ENCODE data around the gene MAMLD1.

The MAMLD1 gene

GRCh38 chrX:150506020-150506419 lies 142.9 kb downstream of the MAMLD1 start:
- DNase-seq: no peak

- no peak for DNase-seq
These were observed 143.4 kb downstream of the MAMLD1 start for GRCh38 chrX:150506486-150506885.

GRCh38 chrX:150507251-150507856 lies 144.2 kb downstream of the MAMLD1 start:
- no peak for DNase-seq

GRCh38 chrX:150508018-150508417 lies 144.9 kb downstream of the MAMLD1 start:
- DNase-seq: no peak

GRCh38 chrX:150508451-150509367 lies 145.6 kb downstream of the MAMLD1 start:
- DNase-seq: no peak

GRCh38 chrX:150509703-150510102 lies 146.6 kb downstream of the MAMLD1 start:
- DNase-seq: no peak

GRCh38 chrX:150512461-150512901 lies 149.4 kb downstream of the MAMLD1 start:
- DNase-seq: no peak

GRCh38 chrX:150513544-150513943 lies 150.4 kb downstream of the MAMLD1 start:
- no peak for DNase-seq

- DNase-seq: no peak
These were observed 151.3 kb downstream of the MAMLD1 start for GRCh38 chrX:150514462-150514861.

GRCh38 chrX:150515801-150516200 lies 152.7 kb downstream of the MAMLD1 start:
- DNase-seq: no peak

- no peak for DNase-seq
These were observed 154.3 kb downstream of the MAMLD1 start for GRCh38 chrX:150517303-150517910.

- no peak for DNase-seq
These were observed 159.4 kb downstream of the MAMLD1 start for GRCh38 chrX:150522494-150522893.

GRCh38 chrX:150525061-150525919 lies 162.2 kb downstream of the MAMLD1 start:
- DNase-seq: no peak

- no peak for DNase-seq
These were observed 163.6 kb downstream of the MAMLD1 start for GRCh38 chrX:150526692-150527091.

- DNase-seq: no peak
These were observed 164.0 kb downstream of the MAMLD1 start for GRCh38 chrX:150527108-150527507.

GRCh38 chrX:150529587-150529986 lies 166.5 kb downstream of the MAMLD1 start:
- DNase-seq: no peak

GRCh38 chrX:150530821-150531220 lies 167.7 kb downstream of the MAMLD1 start:
- no peak for DNase-seq

- DNase-seq: no peak
These were observed 168.3 kb downstream of the MAMLD1 start for GRCh38 chrX:150531467-150531866.

- no peak for DNase-seq
These were observed 170.7 kb downstream of the MAMLD1 start for GRCh38 chrX:150533863-150534262.

- DNase-seq: no peak
These were observed 173.5 kb downstream of the MAMLD1 start for GRCh38 chrX:150536455-150537116.

- DNase-seq: no peak
These were observed 174.7 kb downstream of the MAMLD1 start for GRCh38 chrX:150537851-150538250.

GRCh38 chrX:150540965-150541364 lies 177.8 kb downstream of the MAMLD1 start:
- no peak for DNase-seq
